Measurements from ENCODE around the gene EOGT.

EOGT gene

GRCh38 chr3:69009559-69010410 lies 3.7 kb downstream of the EOGT start:
- DNase-seq (ENCODE audit: low spot score): no peak

GRCh38 chr3:69008980-69009379 lies 4.5 kb downstream of the EOGT start:
- no peak for DNase-seq (ENCODE audit: low spot score)

GRCh38 chr3:69005791-69006482 lies 7.5 kb downstream of the EOGT start:
- DNase-seq (ENCODE audit: low spot score): no peak

- DNase-seq (ENCODE audit: low spot score): no peak
These were observed 8.3 kb downstream of the EOGT start for GRCh38 chr3:69005071-69005790.

GRCh38 chr3:69004138-69004537 lies 9.3 kb downstream of the EOGT start:
- DNase-seq (ENCODE audit: low spot score): no peak

- no peak for DNase-seq (ENCODE audit: low spot score)
These were observed 13.9 kb downstream of the EOGT start for GRCh38 chr3:68999605-69000004.

- no peak for DNase-seq (ENCODE audit: low spot score)
These were observed 14.3 kb downstream of the EOGT start for GRCh38 chr3:68999158-68999557.

- no peak for DNase-seq (ENCODE audit: low spot score)
These were observed 15.6 kb downstream of the EOGT start for GRCh38 chr3:68997887-68998286.

- no peak for DNase-seq (ENCODE audit: low spot score)
These were observed 17.0 kb downstream of the EOGT start for GRCh38 chr3:68996356-68996995.

GRCh38 chr3:68988740-68989139 lies 24.7 kb downstream of the EOGT start:
- DNase-seq (ENCODE audit: low spot score): no peak

GRCh38 chr3:68987322-68987721 lies 26.2 kb downstream of the EOGT start:
- no peak for DNase-seq (ENCODE audit: low spot score)

- DNase-seq (ENCODE audit: low spot score): no peak
These were observed 26.8 kb downstream of the EOGT start for GRCh38 chr3:68986496-68987208.

- DNase-seq (ENCODE audit: low spot score): no peak
These were observed 28.2 kb downstream of the EOGT start for GRCh38 chr3:68985146-68985790.

GRCh38 chr3:68984011-68984530 lies 29.4 kb downstream of the EOGT start:
- DNase-seq (ENCODE audit: low spot score): no peak

GRCh38 chr3:68977486-68978167 lies 35.9 kb downstream of the EOGT start:
- DNase-seq (ENCODE audit: low spot score): no peak

- no peak for DNase-seq (ENCODE audit: low spot score)
These were observed 38.8 kb downstream of the EOGT start for GRCh38 chr3:68974711-68975110.

GRCh38 chr3:68973639-68974038 lies 39.8 kb downstream of the EOGT start:
- no peak for DNase-seq (ENCODE audit: low spot score)

GRCh38 chr3:68972358-68972979 lies 41.0 kb downstream of the EOGT start:
- peak; percentile 59 for DNase-seq (ENCODE audit: low spot score)

- no peak for DNase-seq (ENCODE audit: low spot score)
These were observed 48.8 kb downstream of the EOGT start for GRCh38 chr3:68964694-68965093.

GRCh38 chr3:68963891-68964290 lies 49.6 kb downstream of the EOGT start:
- no peak for DNase-seq (ENCODE audit: low spot score)
